ENCODE measurements around the gene NCBP3.

The NCBP3 gene

DNA sequence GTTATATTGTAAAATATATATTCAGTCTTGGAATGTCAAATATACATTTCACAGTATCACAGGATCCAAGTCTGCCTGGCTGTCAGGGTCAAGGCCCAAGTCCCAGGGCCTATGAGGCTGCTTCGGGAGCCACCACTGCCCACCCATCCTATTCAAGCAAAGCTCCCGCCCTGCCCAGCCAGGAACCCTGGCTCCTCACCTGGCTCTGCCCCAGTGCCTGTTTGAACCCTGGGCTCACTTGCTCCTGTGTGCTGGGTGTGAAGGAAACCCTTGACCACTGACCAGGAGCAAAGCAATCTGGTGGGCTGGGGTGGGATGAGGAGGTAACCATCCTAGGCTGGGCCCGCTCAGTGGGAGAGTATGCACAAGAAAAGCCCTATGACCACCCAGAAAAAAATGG lies 72.1 kb downstream of the NCBP3 start:
- TF ChIP-seq TAF1 (IDR thresholded peaks at IDR 0.05; ENCODE audit: borderline replicate concordance, insufficient read depth, low read length), result no peak
- no peak for TF ChIP-seq FOXP2 (optimal IDR thresholded peaks at IDR 0.05; ENCODE audit: borderline replicate concordance, extremely low read depth, extremely low read length, insufficient read depth)
- TF ChIP-seq, protein P1, sequence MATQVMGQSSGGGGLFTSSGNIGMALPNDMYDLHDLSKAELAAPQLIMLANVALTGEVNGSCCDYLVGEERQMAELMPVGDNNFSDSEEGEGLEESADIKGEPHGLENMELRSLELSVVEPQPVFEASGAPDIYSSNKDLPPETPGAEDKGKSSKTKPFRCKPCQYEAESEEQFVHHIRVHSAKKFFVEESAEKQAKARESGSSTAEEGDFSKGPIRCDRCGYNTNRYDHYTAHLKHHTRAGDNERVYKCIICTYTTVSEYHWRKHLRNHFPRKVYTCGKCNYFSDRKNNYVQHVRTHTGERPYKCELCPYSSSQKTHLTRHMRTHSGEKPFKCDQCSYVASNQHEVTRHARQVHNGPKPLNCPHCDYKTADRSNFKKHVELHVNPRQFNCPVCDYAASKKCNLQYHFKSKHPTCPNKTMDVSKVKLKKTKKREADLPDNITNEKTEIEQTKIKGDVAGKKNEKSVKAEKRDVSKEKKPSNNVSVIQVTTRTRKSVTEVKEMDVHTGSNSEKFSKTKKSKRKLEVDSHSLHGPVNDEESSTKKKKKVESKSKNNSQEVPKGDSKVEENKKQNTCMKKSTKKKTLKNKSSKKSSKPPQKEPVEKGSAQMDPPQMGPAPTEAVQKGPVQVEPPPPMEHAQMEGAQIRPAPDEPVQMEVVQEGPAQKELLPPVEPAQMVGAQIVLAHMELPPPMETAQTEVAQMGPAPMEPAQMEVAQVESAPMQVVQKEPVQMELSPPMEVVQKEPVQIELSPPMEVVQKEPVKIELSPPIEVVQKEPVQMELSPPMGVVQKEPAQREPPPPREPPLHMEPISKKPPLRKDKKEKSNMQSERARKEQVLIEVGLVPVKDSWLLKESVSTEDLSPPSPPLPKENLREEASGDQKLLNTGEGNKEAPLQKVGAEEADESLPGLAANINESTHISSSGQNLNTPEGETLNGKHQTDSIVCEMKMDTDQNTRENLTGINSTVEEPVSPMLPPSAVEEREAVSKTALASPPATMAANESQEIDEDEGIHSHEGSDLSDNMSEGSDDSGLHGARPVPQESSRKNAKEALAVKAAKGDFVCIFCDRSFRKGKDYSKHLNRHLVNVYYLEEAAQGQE (IDR thresholded peaks at IDR 0.05; ENCODE audit: insufficient read depth in 1 of 2, low read depth in 2 of 2, low read length in 2 of 2), result no peak
- no peak for TF ChIP-seq POLR2AphosphoS5 (IDR thresholded peaks at IDR 0.05; ENCODE audit: low read depth, low read length)
- TF ChIP-seq SIN3A (IDR thresholded peaks at IDR 0.05; ENCODE audit: borderline replicate concordance, insufficient read depth, low read length), result no peak

DNA sequence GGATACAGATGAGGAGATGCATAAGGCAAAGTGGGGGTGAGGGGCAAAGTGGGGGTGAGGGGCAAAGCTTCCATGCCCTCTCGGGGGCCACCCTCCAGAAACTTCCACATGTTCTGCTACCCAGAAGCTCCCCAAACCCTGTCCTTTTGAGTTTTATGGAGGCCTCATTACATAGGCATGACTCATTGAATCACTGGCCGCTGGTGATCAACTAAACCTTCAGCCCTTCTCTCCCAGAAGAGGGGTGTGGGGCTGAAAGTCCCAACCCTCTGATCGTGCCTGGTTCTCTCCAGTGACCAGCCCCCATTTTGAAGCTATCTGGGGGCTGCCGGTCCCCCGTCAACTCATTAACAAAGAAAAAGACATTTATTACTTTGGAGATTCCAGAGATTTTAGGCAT lies 72.5 kb downstream of the NCBP3 start:
- TF ChIP-seq TAF1 (IDR thresholded peaks at IDR 0.05; ENCODE audit: borderline replicate concordance, insufficient read depth, low read length), result no peak
- TF ChIP-seq, protein P1 (IDR thresholded peaks at IDR 0.05; ENCODE audit: insufficient read depth in 1 of 2, low read depth in 2 of 2, low read length in 2 of 2), result no peak
- no peak for TF ChIP-seq FOXP2 (optimal IDR thresholded peaks at IDR 0.05; ENCODE audit: borderline replicate concordance, extremely low read depth, extremely low read length, insufficient read depth)
- no peak for TF ChIP-seq SIN3A (IDR thresholded peaks at IDR 0.05; ENCODE audit: borderline replicate concordance, insufficient read depth, low read length)
- TF ChIP-seq POLR2AphosphoS5 (IDR thresholded peaks at IDR 0.05; ENCODE audit: low read depth, low read length), result no peak

DNA sequence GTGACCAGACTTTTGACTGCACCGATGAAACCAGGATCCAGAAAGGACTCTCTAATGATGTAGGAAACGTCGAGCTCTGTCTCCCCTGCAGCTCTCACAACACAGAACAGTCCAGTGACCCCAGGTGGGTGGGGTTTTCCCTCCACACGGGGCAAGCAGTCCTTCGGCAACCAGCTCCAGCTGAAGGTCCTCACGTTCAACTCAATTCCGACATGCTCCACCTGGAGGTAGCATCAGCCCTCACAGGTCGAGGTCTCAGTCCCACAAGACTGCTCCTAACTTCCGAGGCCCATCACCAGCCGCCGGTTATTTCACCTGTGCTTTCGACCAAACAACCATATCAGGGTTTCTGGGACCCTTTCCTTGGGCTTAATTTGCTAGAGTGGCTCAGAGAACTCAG lies 73.3 kb downstream of the NCBP3 start:
- TF ChIP-seq FOXP2 (optimal IDR thresholded peaks at IDR 0.05; ENCODE audit: borderline replicate concordance, extremely low read depth, extremely low read length, insufficient read depth) (no peak), POLR2AphosphoS5 (IDR thresholded peaks at IDR 0.05; ENCODE audit: low read depth, low read length) (no peak), TAF1 (IDR thresholded peaks at IDR 0.05; ENCODE audit: borderline replicate concordance, insufficient read depth, low read length) (no peak), SIN3A (IDR thresholded peaks at IDR 0.05; ENCODE audit: borderline replicate concordance, insufficient read depth, low read length) (no peak)
- TF ChIP-seq, protein P1 (IDR thresholded peaks at IDR 0.05; ENCODE audit: insufficient read depth in 1 of 2, low read depth in 2 of 2, low read length in 2 of 2), result no peak

DNA sequence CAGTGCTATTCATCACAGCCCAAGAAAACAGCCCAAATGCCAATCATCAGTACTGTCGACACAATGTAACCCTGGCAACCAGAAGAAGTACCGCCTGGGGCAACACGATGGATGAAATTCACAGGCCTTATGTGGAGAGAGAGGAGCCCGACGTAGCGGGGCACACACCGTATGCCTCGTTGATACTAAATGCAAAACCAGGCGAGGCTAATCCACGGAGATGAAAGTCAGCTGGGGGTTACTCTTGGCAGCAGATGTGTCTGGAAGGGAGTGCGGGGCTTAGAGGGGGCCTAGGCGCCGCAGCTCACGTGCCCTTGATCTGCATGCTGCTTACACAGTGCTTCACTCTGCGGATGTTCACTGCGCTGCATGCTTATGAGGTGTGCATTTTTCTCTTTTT lies 74.9 kb downstream of the NCBP3 start:
- TF ChIP-seq, protein P1 (IDR thresholded peaks at IDR 0.05; ENCODE audit: insufficient read depth in 1 of 2, low read depth in 2 of 2, low read length in 2 of 2), result no peak
- TF ChIP-seq SIN3A (IDR thresholded peaks at IDR 0.05; ENCODE audit: borderline replicate concordance, insufficient read depth, low read length), result no peak
- no peak for TF ChIP-seq POLR2AphosphoS5 (IDR thresholded peaks at IDR 0.05; ENCODE audit: low read depth, low read length)
- no peak for TF ChIP-seq FOXP2 (optimal IDR thresholded peaks at IDR 0.05; ENCODE audit: borderline replicate concordance, extremely low read depth, extremely low read length, insufficient read depth)
- no peak for TF ChIP-seq TAF1 (IDR thresholded peaks at IDR 0.05; ENCODE audit: borderline replicate concordance, insufficient read depth, low read length)

DNA sequence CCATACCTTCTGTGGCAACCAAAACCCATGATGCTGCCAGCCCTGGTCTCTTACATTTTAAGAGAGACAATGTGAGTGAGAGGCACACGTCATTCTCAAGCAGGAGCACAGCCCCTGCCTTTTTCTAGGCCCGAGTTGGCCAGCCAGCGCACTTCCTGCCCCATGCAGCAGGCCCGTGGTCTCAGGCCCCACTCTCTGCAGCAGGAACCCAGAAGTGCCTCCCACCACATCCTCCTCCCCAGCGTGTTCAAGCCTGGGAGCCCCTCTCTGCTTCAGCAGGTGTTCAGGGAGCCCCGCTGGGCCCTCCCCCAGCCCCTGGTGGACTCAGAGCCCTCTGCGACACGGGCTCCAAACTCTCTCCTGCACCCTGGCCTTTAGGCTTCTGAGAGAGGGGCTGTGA lies 75.6 kb downstream of the NCBP3 start:
- TF ChIP-seq POLR2AphosphoS5 (IDR thresholded peaks at IDR 0.05; ENCODE audit: low read depth, low read length), result no peak
- TF ChIP-seq FOXP2 (optimal IDR thresholded peaks at IDR 0.05; ENCODE audit: borderline replicate concordance, extremely low read depth, extremely low read length, insufficient read depth), result no peak
- TF ChIP-seq TAF1 (IDR thresholded peaks at IDR 0.05; ENCODE audit: borderline replicate concordance, insufficient read depth, low read length), result no peak
- TF ChIP-seq SIN3A (IDR thresholded peaks at IDR 0.05; ENCODE audit: borderline replicate concordance, insufficient read depth, low read length), result no peak
- TF ChIP-seq, protein P1 (IDR thresholded peaks at IDR 0.05; ENCODE audit: insufficient read depth in 1 of 2, low read depth in 2 of 2, low read length in 2 of 2), result no peak

Data from PFSK-1 (cell line).